ENCODE measurements around the gene FECH. TPM values are rescaled to one million over a fixed set of nuclear protein-coding genes. Genes with fewer than 3 reads are reported as not detected.
A peak's percentile ranks its signal among the peaks of the same experiment; 100 is the strongest.

FECH gene
- total and polyA plus RNA-seq, 9 of the 15 experiments (the other 6 are each of a cell fraction or from before 2014, with no cell fraction given) = 19.8 to 170 (median 56.8) TPM

- no peak for TF ChIP-seq ATF1 (CRISPR knock-in tag; IDR thresholded peaks at IDR 0.05)
- TF ChIP-seq ATF1 (tag; IDR thresholded peaks at IDR 0.05) = peak; percentile 38
- TF ChIP-seq ZNF3 (CRISPR knock-in tag; IDR thresholded peaks at IDR 0.05) = no peak
- TF ChIP-seq NFIC (IDR thresholded peaks at IDR 0.05) = peak; percentile 85
- TF ChIP-seq U2AF1 (optimal IDR thresholded peaks at IDR 0.05; ENCODE audit: low read depth, low read length) = no peak
- no peak for TF ChIP-seq ILF3 (IDR thresholded peaks at IDR 0.05; ENCODE audit: borderline replicate concordance)
- TF ChIP-seq ZKSCAN3 (CRISPR knock-in tag; IDR thresholded peaks at IDR 0.05) = no peak
- no peak for TF ChIP-seq SFPQ (IDR thresholded peaks at IDR 0.05; ENCODE audit: low read depth, low read length)
- peak; percentile 28 for TF ChIP-seq HMGN3 (IDR thresholded peaks at IDR 0.05; ENCODE audit: borderline replicate concordance, extremely low read depth, insufficient read length, low read depth, low read length)
- no peak for TF ChIP-seq RAD51 (IDR thresholded peaks at IDR 0.05; ENCODE audit: borderline replicate concordance, low read depth)
- no peak for TF ChIP-seq ZNF354B (CRISPR knock-in tag; IDR thresholded peaks at IDR 0.05)
- peak in 1 of 3 experiments; percentile 34 for TF ChIP-seq YY1 (IDR thresholded peaks at IDR 0.05; ENCODE audit: borderline replicate concordance in 1 of 3, control insufficient read depth in 1 of 3, extremely low read depth in 1 of 3, insufficient read depth in 3 of 3, insufficient read length in 1 of 3, insufficient replicate concordance in 2 of 3, low read depth in 1 of 3, low read length in 2 of 3)
- no peak for TF ChIP-seq SREBF1 (IDR thresholded peaks at IDR 0.05; ENCODE audit: borderline replicate concordance, low read depth, low read length)
- no peak for TF ChIP-seq ZNF316 (IDR thresholded peaks at IDR 0.05)
- no peak for TF ChIP-seq RBFOX2 (IDR thresholded peaks at IDR 0.05; ENCODE audit: low read depth, low read length)
- TF ChIP-seq DACH1 (IDR thresholded peaks at IDR 0.05; ENCODE audit: partially characterized antibody) = peak; percentile 44
- TF ChIP-seq MAZ (CRISPR knock-in tag; conservative IDR thresholded peaks at IDR 0.05 in 1 of 2, IDR thresholded peaks at IDR 0.05 in 1 of 2) = no peak
- TF ChIP-seq FOXP4 (CRISPR knock-in tag; IDR thresholded peaks at IDR 0.05; ENCODE audit: borderline replicate concordance) = no peak
- no peak for TF ChIP-seq NFRKB (IDR thresholded peaks at IDR 0.05; ENCODE audit: low read depth)
- no peak for TF ChIP-seq KDM5B (IDR thresholded peaks at IDR 0.05; ENCODE audit: insufficient replicate concordance, low read depth, low read length)
- TF ChIP-seq, protein P1, sequence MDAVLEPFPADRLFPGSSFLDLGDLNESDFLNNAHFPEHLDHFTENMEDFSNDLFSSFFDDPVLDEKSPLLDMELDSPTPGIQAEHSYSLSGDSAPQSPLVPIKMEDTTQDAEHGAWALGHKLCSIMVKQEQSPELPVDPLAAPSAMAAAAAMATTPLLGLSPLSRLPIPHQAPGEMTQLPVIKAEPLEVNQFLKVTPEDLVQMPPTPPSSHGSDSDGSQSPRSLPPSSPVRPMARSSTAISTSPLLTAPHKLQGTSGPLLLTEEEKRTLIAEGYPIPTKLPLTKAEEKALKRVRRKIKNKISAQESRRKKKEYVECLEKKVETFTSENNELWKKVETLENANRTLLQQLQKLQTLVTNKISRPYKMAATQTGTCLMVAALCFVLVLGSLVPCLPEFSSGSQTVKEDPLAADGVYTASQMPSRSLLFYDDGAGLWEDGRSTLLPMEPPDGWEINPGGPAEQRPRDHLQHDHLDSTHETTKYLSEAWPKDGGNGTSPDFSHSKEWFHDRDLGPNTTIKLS (IDR thresholded peaks at IDR 0.05; ENCODE audit: borderline replicate concordance, low read depth) = no peak; the same call in 1 of the 2 replicates
- peak; percentile 82 for TF ChIP-seq L3MBTL2 (IDR thresholded peaks at IDR 0.05)
- peak; percentile 97 for TF ChIP-seq TAL1 (IDR thresholded peaks at IDR 0.05)
- TF ChIP-seq RB1 (IDR thresholded peaks at IDR 0.05; ENCODE audit: low read depth) = 0 out of 2 replicates have a peak, but pooled peaks have one; percentile 63
- TF ChIP-seq PTRF (tag; IDR thresholded peaks at IDR 0.05) = no peak
These were observed 3.1 kb downstream of the FECH start (continued) for GRCh38 chr18:57583297-57583835.
